HG02884 (cell line): ENCODE data around the gene NDUFV1.
A peak's percentile ranks its signal among the peaks of the same experiment; 100 is the strongest.
"Not testable (repeated sequence)": the region's sequence is repeated elsewhere in the genome, so short reads cannot be mapped to it uniquely, and the experiment has no call there.

ENCODE experiments used
- ATAC-seq: cut with Tn5 transposase; IDR thresholded peaks from one replicate; pipeline ENCODE4 v1.9.1; 2021; ENCODE audit warnings: mild to moderate bottlenecking, moderate library complexity; ENCODE audit not compliant: unreplicated experiment

Gene NDUFV1

DNA sequence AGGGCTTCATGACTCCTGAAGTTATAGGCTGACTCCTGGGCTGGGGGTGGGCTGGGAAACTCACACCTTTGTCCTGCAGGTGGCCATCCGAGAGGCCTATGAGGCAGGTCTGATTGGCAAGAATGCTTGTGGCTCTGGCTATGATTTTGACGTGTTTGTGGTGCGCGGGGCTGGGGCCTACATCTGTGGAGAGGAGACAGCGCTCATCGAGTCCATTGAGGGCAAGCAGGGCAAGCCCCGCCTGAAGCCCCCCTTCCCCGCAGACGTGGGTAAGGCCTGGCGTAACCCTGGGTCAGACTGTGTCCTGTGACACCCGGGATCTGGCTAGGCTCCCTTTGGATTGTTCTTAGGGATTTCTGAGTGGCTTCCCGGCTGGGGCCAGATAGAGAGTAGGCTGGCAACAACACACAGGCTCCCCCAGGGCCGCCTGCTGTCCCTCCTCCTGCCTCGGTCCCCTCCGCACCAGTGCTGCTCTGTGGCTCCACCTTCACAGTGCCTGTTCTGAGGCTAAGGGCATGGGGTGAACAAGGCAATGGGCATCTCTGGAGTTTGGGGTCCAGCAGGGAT lies 3.6 kb downstream of the NDUFV1 start:
- no peak for ATAC-seq

DNA sequence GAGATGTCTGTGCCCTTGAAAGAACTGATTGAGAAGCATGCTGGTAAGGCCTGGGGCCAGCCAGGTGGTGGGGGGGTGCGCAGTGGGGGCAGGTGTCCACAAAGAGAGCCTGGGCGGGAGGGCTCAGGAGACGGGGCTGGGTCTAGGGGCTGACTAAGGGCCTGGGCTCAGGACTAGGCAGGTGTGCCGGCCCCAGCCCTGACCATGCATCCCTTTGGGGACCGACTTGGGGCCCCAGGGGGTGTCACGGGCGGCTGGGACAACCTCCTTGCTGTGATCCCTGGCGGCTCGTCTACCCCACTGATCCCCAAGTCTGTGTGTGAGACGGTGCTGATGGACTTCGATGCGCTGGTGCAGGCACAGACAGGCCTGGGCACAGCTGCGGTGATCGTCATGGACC lies 4.4 kb downstream of the NDUFV1 start:
- no peak for ATAC-seq

DNA sequence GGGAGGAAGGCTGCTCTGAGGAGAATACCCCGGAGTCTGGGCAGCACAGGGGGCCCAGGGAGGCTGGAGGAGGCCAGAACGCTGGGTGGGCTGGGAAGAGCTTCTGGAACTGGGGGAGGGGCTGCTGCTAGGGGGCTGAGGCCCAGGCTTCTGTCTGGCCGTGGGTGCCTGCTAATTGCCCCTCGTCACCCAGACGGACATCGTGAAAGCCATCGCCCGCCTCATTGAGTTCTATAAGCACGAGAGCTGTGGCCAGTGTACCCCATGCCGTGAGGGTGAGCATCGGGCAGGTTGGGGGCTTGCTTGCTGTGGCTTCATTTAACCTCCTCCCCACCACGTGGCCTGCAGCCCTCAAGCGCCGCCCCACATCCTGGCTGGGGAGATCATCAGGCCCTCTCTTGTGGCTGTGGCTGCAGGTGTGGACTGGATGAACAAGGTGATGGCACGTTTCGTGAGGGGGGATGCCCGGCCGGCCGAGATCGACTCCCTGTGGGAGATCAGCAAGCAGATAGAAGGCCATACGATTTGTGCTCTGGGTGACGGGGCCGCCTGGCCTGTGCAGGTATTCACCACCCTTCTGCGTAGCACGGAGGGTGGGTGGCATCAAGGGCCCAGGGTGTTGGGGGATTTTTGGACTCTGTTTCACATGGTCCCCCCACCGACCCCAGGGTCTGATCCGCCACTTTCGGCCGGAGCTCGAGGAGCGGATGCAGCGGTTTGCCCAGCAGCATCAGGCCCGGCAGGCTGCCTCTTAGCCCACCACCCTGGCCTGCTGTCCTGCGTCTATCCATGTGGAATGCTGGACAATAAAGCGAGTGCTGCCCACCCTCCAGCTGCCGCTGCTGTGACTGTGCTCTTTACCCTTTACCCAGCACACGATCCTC lies 5.2 kb downstream of the NDUFV1 start:
- ATAC-seq = no peak

DNA sequence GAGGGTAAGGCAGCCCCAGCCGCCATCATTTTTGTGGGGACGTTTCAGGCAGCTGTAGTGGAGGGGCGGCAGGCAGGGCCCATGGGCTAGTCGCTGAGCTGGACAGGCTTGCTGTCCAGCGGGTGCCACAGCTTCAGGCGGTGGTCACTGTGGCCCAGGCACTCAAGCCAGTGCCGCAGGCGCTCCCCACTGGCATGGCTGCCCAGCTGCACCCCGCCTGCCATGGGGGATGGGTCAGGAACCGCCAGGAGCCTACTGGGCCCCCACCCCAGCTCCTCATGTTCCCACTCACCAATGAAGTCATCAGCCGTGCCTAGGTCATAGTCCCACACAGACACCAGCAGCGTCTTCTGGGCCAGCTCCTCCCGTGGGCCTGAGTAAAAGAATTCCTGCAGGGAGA lies 6.0 kb downstream of the NDUFV1 start:
- no peak for ATAC-seq

DNA sequence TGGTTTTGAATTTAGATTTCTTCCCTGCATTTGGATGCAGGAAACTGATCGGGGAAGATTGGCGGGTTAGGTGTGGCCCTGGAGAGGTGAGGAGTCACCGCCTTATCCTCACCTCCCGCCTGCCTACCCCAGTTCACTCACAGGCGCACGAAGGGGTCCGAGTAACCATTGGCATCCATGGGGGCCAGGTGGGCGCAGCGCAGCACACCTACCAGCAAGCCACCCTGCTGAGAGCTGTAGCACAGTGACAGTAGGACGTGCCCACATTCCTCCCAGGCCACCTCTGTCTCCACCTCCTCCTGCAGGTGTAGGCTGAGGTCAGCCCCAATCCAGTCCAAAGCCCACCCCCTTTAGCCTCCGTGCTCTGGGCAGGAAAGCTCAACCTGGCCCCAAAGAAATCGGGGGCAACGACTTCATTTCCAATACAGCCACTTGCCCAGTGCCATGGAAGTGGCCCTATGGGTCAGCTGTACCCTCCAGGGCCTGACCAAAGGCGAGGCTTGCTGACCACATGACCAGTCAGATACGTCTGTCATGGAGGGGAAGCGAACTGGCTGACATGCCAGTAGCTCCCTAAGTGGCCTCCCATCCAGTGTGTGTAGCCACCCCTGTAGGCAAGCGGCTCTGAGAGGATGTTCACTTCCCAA lies 6.7 kb downstream of the NDUFV1 start:
- no peak for ATAC-seq

DNA sequence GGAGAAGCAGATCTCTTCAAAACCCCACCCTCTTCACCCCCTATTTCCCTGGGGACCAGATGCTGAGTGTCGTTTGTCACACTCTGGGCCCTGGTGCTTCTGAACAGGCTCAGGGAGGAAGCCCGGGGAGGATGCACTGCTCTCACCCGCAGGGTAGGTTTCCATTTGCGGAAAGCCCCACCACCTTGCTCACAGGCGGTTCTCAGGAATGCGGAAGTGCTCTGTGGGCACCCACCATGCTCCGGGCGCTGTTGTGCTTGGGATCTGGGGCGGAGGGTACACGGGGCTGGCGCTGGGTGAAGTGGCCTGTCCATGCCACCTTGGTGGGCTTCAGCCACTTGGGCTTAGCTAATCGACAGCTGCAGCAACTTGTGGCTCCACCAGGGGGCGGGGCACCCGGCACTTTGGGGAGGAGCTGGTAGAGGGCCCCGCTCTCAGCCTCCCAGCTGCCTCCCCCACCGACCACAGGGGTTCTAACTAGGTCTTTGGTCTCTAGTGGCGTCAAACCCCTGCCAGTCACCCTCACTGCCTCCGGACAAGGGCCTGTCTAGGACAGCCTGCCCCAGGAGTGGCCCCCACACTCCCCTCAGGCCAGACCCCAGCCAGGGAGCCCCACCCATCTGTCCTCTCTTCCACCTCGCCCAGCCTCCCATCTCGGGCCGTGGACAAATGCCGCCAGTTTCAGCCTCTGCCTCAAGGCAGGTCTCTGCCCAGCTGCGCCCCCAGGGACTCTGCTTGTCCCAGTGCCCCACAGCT lies 7.4 kb downstream of the NDUFV1 start:
- peak; percentile 74 for ATAC-seq

DNA sequence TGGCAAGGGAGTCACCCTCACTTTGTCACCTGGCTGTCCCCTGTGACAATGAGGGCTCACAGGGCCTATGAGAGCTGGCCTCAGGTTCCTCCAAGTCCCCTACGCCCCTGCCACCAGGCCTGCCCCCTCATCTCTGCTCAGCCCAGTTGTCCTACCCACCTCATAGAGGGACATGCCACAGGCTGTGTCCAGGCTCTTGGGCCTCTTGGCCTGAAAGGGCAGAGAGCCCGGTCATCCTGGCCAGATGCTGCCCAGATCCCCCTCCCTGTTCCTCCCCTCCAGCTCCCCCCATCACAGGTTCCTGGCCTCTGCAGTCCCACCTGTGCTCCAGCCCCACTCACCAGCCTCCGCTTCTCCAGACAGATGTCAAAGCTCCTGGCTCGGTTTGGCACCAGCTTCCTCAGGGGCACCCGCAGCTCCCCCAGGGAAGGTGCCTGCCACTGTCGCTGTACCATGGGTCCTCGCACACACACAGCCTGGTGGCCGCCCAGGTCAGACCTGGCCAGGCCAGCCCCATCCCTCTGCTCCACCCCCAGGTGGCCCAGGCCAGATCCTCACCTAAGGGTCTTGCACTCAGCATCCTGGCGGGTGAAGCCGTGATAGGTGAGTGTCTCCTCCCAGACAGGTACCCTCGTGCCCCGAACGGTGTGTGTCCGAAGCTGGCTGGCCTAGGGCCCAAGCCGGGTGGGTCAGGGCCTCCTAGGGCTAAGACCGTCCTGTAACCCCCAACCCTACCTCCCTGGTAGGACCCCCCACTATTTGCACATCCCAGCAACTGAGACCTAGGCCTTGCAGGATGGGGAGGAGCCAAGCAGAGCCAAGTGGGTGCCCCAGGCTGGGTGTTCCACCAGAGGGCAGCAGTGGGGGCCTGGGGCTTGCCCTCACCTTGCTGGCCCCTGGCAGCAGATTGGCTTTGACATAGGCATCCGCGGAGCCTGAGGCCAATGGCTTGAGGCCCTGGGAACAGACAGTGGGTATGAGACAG lies 8.3 kb downstream of the NDUFV1 start:
- ATAC-seq = no peak

DNA sequence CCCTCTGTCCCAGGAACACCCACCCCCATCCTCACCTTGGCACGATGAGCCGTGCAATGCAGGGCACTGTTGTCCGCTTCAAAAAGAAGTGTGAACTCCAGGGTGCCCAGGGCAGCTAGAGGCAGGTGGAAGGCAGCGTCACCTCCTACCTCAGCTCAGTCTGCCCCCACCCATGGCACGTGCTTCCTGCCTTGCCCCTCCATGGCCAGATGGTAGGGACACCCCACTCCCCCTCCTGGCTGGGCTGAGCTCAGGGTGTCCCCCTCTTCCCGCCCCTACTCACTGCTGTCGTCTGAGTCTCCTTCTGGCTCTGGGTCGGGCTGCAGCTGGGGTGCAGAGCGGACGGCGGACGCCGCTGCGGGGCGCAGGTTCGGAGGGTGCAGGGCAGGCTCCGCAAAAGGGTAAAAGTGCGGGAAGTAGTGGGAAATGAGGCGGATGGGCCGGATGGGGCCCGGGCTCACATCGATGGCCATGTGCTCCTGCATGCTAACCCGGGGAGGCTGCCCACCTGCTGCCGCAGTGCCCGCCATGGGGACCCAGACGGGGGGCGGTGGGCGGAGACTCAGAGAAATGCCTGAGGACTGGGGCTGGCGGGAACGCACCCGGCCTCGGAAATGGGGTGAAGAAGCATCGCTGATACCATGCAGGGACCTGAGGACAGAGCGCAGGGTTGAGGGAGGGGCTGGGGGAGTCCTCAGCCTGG lies 9.1 kb downstream of the NDUFV1 start:
- no peak for ATAC-seq

DNA sequence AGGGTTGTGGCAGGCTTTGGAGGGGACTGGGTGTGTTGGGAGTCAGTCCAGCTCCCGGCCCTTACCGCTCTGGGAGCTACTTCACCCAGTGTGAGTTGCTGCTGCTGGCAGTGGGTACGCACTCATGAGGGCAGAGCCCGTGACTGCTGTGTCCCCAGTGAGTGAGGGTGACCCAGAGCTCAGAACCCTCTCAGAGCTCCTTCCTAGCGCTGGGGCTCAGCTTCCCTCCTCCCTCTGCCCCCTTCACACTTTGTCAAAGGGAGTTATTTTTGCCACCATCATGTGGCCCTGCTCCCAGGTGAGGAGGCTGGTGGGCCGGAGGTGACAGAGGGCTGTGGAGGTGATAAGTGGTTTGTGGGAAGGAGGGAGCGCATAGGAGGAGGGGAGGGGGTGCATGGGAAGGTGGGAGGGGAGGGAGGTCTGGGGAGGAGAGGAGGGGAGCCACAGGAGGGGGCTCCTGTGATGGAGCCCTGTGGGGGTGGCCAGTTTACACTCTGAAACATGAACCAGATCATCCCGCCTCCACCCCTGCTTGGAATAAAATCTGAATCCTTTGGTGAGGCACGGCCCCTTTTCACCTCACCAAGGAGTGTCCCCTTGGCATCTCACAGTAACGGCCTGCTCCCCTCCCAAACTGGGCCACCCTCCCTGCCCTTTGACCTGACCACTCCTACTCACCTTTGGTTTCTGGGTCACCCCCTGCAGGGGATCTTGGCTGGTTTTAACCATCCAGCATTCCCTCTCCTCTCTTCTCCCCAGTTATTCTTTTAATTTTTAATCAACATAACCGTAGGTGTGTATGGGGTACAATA lies 9.9 kb downstream of the NDUFV1 start:
- ATAC-seq = no peak

DNA sequence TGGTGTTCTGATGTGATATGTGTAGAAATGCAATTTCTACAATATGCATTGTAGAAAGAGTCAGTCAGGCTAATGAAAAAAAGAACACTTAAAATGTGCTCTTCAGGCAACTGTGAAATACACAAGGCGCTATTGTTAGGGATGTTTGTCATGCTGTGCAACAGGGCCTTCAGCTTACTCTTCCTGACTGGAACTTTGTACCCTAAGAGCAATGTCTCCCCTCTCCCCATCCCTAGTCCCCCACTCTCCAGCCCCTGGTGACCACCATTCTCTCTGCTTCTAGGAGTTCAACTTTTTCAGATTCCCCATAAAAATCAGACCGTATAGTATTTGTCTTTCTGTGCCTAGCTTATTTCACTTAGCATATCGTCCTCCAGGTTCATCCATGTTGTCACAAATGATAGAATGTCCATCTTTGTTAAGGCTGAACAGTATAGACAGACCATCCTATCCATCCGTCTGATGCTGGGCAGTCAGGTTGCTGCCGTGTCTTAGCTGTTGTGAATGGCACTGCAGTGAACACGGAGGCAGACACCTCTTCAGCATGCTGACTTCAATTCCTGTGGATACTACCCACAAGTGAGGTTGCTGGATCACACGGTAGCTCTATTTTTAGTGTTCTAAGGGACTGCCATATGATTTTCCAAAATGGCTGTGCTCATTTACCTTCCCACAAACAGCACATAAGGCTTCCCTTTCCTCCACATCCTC lies 10.7 kb downstream of the NDUFV1 start:
- ATAC-seq = no peak

DNA sequence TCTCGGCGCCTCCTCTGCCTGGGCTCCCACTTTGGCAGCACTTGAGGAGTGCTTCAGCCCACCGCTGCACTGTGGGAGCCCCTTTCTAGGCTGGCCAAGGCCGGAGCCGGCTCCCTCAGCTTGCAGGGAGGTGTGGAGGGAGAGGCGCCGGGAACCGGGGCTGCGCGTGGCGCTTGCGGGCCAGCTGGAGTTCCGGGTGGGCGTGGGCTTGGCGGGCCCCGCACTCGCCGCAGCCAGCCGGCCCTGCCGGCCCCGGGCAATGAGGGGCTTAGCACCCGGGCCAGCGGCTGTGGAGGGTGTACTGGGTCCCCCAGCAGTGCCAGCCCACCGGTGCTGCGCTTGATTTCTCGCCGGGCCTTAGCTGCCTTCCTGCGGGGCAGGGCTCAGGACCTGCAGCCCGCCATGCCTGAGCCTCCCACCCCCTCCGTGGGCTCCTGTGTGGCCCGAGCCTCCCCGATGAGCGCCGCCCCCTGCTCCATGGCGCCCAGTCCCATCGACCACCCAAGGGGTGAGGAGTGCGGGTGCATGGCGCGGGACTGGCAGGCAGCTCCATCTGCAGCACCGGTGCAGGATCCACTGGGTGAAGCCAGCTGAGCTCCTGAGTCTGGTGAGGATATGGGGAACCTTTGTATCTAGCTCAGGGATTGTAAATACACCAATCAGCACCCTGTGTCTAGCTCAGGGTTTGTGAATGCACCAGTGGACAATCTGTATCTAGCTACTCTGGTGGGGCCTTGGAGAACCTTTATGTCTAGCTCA lies 12.3 kb downstream of the NDUFV1 start:
- not testable (repeated sequence) for ATAC-seq

DNA sequence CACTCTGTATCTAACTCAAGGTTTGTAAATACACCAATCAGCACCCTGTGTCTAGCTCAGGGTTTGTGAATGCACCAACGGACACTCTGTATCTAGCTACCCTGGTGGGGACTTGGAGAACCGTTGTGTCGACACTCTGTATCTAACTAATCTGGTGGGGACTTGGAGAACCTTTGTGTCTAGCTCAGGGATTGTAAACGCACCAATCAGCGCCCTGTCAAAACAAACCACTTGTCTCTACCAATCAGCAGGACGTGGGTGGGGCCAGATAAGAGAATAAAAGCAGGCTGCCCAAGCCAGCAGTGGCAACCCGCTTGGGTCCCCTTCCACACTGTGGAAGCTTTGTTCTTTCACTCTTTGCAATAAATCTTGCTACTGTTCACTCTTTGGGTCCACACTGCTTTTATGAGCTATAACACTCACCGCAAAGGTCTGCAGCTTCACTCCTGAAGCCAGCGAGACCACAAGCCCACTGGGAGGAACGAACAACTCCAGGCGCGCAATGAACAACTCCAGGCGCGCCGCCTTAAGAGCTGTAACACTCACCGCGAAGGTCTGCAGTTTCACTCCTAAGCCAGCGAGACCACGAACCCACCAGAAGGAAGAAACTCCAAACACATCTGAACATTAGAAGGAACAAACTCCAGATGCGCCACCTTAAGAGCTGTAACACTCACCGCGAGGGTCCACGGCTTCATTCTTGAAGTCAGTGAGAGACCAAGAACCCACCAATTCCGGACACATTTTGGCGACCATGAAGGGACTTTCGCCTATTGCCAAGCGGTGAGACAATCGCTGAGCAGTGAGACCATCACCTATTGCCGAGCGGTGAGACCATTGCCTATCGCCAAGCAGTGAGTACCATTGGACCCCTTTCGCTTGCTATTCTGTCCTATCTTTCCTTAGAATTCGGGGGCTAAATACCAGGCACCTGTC lies 13.2 kb downstream of the NDUFV1 start:
- ATAC-seq = not testable (repeated sequence)

DNA sequence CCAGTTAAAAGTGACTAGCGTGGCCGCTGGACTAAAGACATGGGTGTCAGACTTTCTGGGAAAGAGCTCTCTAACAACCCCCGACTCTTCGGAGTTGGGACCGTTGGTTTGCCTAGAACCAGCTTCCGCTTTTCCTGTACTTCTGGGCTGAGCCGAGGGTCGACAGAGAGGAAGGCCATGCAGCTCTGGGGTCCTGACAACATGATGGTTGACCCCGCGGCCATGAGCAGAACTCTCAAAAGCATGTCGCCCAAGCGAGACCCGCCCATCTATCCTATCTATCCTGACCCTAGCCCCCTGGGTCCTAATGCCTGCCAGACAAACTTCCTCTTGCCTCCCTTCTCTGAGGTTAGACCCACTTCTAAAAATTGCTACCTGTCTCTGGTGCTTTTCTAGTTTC lies 13.9 kb downstream of the NDUFV1 start:
- not testable (repeated sequence) for ATAC-seq

DNA sequence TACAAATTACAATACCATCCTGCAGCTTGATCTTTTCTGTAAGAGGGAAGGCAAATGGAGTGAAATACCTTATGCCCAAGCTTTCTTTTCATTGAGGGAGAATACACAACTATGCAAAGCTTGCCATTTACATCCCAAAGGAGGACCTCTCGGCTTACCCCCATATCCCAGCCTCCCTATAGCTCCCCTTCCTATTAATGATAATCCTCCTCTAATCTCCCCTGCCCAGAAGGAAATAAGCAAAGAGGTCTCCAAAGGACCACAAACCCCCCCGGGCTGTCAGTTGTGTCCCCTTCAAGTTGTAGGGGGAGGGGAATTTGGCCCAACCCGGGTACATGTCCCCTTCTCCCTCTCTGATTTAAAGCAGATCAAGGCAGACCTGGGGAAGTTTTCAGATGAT lies 15.2 kb downstream of the NDUFV1 start:
- ATAC-seq = not testable (repeated sequence)

DNA sequence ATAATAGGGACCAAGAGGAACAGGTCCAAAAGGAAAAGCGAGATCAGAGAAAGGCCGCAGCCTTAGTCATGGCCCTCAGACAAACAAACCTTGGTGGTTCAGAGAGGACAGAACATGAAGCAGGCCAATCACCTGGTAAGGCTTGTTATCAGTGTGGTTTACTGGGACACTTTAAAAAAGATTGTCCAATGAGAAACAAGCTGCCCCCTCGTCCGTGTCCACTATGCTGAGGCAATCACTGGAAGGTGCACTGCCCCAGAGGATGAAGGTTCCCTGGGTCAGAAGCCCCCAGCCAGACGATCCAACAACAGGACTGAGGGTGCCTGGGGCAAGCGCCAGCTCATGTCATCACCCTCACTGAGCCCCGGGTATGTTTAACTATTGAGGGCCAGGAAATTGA lies 16.2 kb downstream of the NDUFV1 start:
- ATAC-seq = not testable (repeated sequence)

DNA sequence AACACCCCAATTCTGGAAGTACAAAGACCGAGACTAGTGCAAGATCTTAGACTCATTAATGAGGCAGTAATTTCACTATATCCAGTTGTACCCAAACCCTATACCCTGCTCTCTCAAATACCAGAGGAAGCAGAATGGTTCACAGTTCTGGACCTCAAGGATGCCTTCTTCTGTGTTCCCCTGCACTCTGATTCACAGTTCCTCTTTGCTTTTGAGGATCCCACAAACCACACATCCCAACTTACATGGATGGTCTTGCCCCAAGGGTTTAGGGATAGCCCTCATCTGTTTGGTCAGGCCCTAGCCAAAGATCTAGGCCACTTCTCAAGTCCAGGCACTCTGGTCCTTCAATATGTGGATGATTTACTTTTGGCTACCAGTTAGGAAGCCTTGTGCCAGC lies 17.1 kb downstream of the NDUFV1 start:
- ATAC-seq = not testable (repeated sequence)
